GM21723 (cell line): ENCODE measurements around the gene HES3.

Source experiments
- ATAC-seq: cut with Tn5 transposase; IDR thresholded peaks from one replicate; pipeline ENCODE4 v1.9.1; 2021; ENCODE audit warnings: mild to moderate bottlenecking, moderate library complexity; ENCODE audit not compliant: unreplicated experiment

HES3 gene

GRCh38 chr1:6243993-6244392 is at the start of gene HES3:
HES3 (plus strand) TSS chr1:6244179; CDS start chr1:6244366, 187 bp downstream.
- ATAC-seq, result no peak

GRCh38 chr1:6197746-6198427 is 46.1 kb upstream of the HES3 start:
- no peak for ATAC-seq

DNA sequence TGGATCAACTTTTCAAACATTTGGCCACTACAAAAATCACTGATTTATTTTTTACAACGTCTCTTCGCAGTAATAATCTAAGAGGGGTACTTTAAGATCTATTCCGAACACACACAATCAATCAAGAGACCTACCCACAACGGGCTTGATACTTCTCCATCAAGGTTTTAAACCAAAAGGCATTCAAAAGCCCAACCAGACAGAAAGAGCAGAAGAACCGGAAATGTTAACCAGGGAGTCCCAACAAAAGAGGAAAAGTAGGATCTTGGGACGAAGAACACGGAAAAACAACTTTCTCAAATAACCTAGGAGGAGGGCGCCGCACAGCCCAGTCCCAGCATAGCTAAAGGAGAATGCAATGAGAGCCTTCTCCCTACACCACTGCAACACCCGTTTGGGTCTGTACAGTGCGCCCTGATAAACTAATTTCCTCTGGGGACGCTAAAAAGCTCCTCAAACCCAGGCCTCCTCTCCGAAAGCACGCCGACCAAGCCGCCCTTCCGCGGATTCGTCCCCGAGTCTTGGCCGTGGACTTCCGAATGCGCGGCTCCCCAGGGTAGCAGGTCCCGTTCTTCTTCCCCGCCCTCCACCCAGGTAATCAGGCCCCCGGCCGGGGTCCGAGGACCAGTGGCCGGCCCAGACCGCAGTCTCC is 45.2 kb upstream of the HES3 start:
- peak; percentile 21 for ATAC-seq

DNA sequence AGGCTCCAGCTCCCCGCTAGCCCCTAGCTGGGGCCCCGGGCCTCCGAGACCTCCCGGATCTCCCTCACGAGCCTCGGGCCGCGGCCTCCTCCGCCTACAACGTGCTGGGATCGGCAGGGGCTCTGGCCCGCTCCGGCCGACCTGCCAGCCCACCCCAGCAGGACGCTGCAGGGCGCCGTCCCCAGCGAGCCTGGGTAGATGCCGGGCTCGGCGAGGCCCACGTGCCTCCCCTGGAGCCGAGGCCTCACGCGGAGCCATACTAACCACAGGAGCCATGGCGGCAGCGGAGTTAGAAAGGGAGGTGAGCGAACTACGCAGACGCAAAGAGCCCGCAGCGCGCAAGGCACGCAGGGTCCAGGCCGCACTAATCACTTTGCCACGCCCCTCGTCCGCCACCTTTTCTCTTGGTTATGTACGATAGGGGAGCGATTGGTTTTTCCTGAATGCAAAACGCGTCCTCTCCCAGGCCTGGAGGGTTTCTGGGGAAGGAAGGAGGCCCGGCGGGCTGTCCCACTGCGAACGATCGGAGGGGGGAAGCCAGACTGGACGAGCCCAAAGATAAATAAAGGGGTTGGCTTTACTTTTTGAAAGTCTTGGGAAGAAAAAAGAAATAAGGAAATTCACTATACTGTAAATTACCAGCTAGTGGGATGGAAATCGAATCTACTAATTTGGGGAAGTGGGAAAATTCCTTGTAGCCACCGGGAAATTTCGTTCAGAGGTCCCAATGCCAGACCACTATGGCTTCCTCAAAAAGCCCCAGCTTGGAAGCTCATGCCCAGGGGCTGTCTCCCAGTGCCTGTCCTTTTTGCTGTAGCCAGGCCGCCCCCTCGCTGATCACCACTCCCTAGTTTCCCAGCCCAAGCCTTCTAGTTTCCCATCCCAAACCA is 44.4 kb upstream of the HES3 start, which contains the start of gene RPL22:
Gene RPL22 (minus strand): TSS at position 298 of the 890 bp plus-strand sequence. CDS start 22 bp downstream, at position 276.
- peak; percentile 93 for ATAC-seq

DNA sequence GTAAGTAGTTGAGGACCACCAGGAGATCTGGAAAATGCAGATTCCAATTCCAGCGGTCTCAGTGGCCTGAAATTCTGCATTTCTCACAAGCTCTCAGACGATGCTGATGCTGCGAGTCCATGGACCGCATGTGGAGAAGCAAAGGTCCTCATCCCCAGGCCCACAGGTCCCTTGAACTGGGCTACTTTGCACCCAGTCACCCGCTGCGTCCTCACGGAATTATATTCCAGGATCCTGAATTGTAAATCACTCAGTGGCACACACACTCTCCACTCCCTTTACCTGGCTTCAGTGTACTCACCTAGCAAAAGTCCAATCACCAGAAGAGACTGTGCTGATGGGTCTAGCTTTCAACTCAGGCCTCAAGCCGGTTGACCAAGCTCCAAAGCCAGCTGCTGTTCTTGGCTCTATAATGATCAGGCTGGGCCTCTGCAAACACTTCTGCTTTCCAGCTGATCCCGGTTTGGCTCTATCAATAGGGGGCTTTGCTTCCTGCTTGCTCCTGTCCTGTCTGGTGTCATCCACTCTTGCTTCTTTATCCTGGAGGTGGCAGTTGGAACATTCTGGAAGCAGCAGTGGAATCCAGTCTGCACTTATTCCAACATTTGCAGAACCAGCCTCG is 43.7 kb upstream of the HES3 start:
- ATAC-seq, result no peak

DNA sequence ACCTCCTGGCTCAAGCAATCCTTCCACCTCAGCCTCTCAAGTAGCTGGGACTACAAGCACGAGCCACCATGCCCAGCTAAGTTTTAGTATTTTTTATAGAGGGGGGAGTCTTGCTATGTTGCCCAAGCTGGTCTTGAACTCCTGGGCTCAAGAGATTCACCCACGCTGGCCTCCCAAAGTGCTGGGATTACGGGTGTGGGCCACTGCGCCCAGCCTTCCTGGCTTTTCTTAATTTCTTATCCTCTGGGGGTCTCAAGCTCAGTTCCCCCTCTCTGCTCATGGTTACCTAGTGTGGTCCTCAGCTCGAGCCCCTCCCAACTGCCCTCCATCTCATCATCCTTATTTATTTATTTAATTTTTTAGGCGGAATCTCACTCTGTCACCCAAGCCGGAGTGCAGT is 41.7 kb upstream of the HES3 start:
- ATAC-seq, result no peak

DNA sequence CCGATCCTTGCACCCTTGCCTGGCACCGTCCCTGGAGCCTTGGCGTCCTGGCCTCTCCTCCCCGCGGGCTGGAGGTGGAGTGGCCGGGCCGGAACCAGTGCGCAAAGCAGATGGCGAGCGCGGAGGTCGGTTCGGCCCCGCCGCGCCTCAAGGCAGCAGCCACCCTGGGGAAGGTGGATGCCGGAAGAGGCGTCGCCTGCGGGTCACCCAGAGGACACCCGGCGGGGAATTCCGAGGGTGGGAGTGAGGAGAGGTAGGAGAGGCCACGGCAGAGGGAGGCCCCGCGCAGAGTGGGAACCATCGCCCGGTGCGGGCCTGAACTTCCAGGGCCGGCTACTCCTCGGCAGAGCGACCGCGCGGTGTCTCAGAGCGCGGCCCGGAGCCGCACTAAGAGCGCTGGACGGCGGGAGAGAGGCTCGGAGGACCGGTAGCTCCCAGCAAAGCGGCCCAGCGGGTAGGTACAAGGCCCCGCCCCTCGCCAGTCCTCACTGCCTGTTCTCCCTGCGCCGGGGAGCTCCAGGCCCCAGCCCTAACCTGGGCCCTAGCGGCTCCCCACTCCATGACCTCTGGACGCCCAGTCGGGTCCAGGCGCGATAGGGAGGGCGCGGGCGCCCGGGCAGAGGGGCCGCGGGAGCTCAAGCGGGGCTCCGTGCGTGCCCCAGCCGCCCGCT is 38.0 kb upstream of the HES3 start, which contains the start of gene RNF207:
Gene RNF207 (plus strand): TSS at position 271 of the 671 bp plus-strand sequence. CDS start 417 bp downstream, outside the sequence.
- peak; percentile 71 for ATAC-seq

DNA sequence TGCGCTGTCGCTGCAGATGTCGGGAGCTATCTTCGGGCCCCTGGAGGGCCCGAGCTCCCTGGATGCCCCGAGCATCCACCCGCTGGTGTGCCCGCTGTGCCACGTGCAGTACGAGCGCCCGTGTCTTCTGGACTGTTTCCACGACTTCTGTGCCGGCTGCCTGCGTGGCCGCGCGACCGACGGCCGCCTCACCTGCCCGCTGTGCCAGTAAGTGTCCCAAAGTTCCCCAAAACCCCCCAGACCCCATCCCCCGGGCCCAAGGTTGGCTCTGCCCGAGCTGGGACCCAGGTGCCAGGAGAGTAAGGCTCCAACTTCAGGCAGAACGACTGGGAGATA is 37.5 kb upstream of the HES3 start:
- ATAC-seq, result no peak

DNA sequence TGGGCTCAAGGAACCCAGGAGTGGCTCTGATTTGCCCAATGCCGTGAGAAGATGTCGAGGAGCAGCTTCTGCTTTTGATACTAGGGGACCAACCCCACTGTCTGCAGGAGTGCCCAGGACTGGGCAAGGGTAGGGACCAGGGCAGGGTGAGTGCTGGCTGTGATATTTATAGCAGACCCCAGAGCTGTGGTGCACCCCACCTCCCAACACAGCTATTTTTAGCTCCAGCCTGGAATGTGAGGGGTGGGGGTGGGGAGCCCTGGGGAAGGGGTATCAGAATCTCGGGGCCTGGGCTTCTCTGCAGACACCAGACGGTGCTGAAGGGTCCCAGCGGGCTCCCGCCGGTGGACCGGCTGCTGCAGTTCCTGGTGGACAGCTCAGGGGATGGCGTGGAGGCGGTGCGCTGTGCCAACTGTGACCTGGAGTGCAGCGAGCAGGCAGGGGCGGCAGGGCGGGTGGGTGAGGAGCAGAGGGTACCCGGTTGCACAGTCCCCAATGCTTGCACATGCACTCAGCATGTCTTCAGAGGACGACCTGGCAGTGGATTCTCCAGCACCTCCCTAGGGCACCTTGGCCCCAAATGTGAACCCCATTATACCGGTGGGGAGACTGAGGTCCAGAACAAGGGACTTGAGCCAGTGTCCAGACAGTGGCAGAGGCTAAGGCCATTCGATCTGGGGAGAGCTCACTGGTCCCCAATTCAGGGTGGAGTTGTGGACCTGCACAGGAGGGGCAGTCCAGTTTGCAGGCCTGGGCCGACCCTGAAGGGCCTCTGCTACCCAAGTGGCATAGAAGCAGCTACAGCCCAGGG is 36.7 kb upstream of the HES3 start:
- no peak for ATAC-seq

DNA sequence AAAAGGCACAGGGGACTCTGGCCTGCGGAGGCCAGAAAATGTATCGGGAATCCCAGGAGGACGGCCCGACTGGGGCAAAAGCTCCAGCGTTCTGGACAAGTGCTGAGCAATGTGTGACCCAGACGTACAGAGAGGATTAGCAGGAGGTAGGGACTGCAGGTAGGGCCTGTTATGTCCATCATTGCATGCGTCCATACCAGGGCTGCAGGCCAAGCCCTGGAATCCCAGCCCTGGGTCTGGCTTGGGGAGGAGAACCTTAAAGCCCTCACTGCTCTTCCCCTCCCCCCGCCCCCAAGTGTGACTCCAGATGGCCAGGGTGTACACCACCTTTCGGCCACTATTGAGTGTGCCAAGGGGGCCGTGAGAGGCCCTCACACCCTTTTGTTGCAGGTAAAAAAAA is 36.1 kb upstream of the HES3 start:
- ATAC-seq, result no peak

GRCh38 chr1:6208723-6209660 is 35.0 kb upstream of the HES3 start:
- no peak for ATAC-seq

DNA sequence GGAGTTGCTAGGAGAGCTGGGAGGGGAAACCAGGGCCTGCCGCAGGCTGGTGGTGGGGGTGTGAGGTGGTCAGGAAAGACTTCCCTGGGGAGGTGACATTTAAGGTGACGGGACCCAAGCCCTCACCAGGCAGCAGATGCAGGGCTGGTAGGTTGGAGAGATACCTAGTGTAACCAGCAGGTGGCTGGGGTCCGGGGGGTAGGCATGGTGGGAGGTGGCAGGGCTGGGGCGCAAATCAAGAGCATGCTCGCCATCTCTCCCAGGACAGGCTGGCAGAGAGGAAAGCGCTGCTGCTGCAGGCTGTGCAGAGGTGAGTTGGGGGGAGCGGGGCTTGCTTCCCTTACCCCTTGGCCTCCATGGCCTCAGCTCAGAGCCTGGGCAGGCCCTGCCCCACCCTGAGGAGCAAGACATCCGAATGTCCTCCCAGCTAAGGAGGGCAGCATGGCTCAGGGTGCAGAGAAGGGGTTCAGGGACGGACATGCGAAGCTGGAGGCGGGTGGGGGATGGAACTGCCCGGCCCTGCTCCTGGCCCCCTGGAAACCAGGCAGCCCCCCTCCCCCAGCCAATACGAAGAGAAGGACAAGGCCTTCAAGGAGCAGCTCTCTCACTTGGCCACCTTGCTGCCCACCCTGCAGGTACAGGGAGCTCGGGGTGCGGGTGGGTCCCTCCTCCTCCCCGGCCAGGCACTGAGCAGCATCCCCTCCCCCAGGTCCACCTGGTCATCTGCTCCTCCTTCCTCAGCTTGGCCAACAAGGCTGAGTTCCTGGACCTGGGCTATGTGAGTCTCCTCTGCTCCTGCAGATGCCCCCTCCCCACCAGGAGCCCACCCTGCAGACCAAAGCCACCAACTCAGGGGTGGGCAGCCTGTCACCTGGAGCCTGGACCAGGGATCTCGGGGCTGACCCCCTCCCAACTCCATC is 34.1 kb upstream of the HES3 start:
- ATAC-seq, result no peak

DNA sequence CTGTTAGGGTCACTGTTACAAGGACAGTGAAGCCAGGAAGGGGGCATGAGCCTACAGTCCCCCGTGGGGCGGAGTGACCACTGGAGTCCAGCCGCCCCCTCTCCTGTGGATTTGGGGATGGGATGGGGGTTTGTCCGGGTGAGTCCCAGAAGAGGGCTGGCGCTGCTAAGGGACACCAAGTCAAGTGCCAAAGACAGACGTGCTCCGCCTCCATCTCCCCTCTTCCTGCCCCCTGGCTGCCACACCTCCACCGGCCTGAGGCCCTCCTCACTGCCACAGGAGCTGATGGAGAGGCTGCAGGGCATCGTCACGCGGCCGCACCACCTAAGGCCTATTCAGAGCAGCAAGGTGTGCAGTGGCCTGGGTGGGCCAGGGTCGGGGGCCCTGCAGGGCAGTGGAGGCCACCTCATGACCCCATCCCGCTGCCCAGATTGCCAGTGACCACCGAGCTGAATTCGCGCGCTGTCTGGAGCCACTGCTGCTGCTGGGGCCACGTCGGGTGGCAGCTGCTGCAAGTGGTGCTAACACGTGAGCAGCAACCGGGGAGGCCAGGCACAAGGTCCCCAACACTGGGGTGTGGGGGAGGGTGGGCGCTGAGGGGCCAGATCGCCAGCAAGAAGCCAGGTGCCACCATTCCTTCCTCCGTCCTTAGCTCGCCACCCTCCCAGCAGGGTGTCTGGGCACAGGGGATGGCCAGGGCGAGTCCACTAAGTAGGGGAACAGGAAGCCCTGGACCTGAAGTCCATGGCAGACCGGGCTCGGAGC is 33.2 kb upstream of the HES3 start:
- no peak for ATAC-seq

- ATAC-seq, result no peak
These were observed 32.2 kb upstream of the HES3 start for GRCh38 chr1:6211731-6212130.

DNA sequence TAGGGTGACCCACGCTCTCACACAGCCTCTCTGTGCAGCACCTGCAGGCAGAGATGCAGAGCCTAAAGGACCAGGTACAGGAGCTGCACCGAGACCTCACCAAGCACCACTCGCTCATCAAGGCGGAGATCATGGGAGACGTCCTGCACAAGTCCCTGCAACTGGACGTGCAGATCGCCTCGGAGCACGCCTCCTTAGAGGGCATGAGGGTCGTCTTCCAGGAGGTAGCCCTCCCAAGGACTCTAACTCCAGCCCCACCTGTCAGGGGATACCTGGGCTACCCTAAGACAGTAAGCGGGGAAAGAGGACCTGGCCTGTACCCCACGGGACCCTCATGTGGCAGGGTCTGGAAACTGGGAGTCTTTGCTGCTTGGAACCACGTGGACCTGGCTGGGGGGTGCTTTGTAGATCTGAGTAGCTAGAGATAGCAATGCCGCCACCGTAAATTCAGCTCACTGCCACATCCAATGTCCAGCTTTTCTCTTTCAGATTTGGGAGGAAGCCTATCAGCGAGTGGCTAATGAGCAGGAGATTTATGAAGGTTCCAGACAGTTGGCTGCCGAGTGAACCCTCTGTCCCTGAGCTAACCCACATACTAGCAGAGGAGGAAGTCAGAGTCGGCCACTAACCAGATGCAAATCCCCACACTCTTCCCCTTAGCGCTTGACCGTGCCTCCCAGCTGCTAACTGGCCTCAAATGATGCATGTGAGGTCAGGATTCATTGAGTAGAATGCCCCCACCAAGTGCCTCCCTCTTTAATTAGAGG is 31.6 kb upstream of the HES3 start:
- ATAC-seq, result no peak
